ENCODE data around the gene GSC2. TPM values are rescaled to one million over a fixed set of nuclear protein-coding genes. Genes with fewer than 3 reads are reported as not detected.

GSC2 gene
- total and polyA plus RNA-seq, 9 of the 15 experiments (the other 6 are each of a cell fraction or from before 2014, with no cell fraction given) = not detected

DNA sequence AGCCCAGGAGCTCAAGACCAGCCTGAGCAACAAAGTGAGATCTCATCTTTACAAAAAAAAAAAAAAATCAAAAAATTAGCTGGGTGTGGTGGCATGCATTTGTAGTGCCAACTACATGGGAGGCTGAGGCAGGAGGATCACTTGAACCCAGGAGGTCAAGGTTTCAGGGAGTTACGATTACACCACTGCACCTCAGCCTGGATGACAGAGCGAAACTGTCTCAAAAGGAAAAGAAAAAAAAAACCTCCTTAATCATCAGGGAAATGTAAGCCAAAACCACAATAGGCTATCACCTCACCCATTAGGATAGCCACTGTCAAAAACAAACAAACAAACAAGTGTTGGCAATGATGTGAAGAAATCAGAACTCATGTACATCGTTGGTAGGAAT lies 41.3 kb downstream of the GSC2 start:
- Histone ChIP-seq H3K4me2 (ENCODE audit: insufficient read depth, low read length) (peak overlapping the region; percentile 65), H3K4me1 (replicated peaks in 1 of 2; ENCODE audit: control insufficient read depth in 2 of 2, insufficient read depth in 2 of 2, low read length in 2 of 2) (peaks cover 38 to 44% of the 10 kb centered on the region in 2 experiments), H3K27ac (ENCODE audit: extremely low read depth, low read depth, low read length) (peak overlapping the region; percentile 47), H3K79me2 (ENCODE audit: control insufficient read depth, insufficient read depth, low read length) (peaks cover 94% of the 10 kb centered on the region), H4K20me1 (replicated peaks; ENCODE audit: control insufficient read depth, insufficient read depth, low read length) (peaks cover 43% of the 10 kb centered on the region), H3K9ac (ENCODE audit: insufficient read depth in 1 of 2, low read depth in 2 of 2, low read length in 2 of 2) (peak overlapping the region in 1 of 2 experiments; percentile 25; a peak in 2 of 4 replicates), H2AFZ (ENCODE audit: low read depth, low read length) (no peak overlapping the region), H3K4me3 (no peak overlapping the region), H3K36me3 (ENCODE audit: control insufficient read depth, insufficient read depth, low read length) (peaks cover 31% of the 10 kb centered on the region), H3K9me1 (ENCODE audit: control insufficient read depth, insufficient read depth, low read length) (peaks cover 9% of the 10 kb centered on the region), H3K27me3 (ENCODE audit: control insufficient read depth in 2 of 2, insufficient read depth in 2 of 2, low read length in 2 of 2) (no peaks in the 10 kb centered on the region), H3K9me3 (replicated peaks; ENCODE audit: control insufficient read depth, insufficient read depth, low read depth, low read length) (no peaks in the 10 kb centered on the region)
- ChIA-PET POLR2A (interaction anchor here (6.0 kb wide), 1 partner anchor 10 kb away, joined by 67 read pairs; the partner anchor contains the start of gene DGCR2), CTCF (ENCODE audit: low intra/inter-chr PET ratio) (no interaction called here)
- FAIRE-seq (peak; percentile 44), ATAC-seq (no peak), DNase-seq (ENCODE audit: extremely low read depth in 1 of 4, low spot score in 3 of 4) (peak in 1 of 4 experiments; percentile 60)
- in situ Hi-C loops (cut with MboI) (no loop called here), intact Hi-C loops (cut with micrococcal nuclease) (loop anchor here (1.0 kb wide), 3 partner anchors 13 to 147 kb away; partner anchors contain the start of genes DGCR2 and ESS2)
- BruUV-seq (replicated peaks) = no TSS peak
- 62% methylated on average over 3 of the region's 3 CpGs for WGBS (ENCODE audit: insufficient coverage, low coverage, missing lambda C conversion rate)
- TF ChIP-seq GATAD2A (IDR thresholded peaks at IDR 0.05) (no peak), FOXP4 (CRISPR knock-in tag; IDR thresholded peaks at IDR 0.05; ENCODE audit: borderline replicate concordance) (peak; percentile 65), SIN3B (IDR thresholded peaks at IDR 0.05; ENCODE audit: low read depth) (no peak), MAFF (IDR thresholded peaks at IDR 0.05; ENCODE audit: low read length) (peak; percentile 58; the same call in 1 of the 2 replicates), MIER1 (IDR thresholded peaks at IDR 0.05; ENCODE audit: low read depth) (peak; percentile 75; the same call in 1 of the 2 replicates), PKNOX1 (IDR thresholded peaks at IDR 0.05) (peak; percentile 27; the same call in 1 of the 2 replicates), NCOA1 (IDR thresholded peaks at IDR 0.05; ENCODE audit: low read depth) (peak; percentile 65; the same call in 1 of the 2 replicates), ZNF3 (CRISPR knock-in tag; IDR thresholded peaks at IDR 0.05) (0 out of 2 replicates have a peak, but pooled peaks have one; percentile 6), ZNF668 (CRISPR knock-in tag; IDR thresholded peaks at IDR 0.05) (peak; percentile 10; the same call in 1 of the 2 replicates), RCOR1 (IDR thresholded peaks at IDR 0.05; ENCODE audit: borderline replicate concordance in 1 of 2, low read depth in 2 of 2, low read length in 2 of 2) (peak in 1 of 2 experiments; percentile 72; a peak in 1 of 4 replicates), NR2C2 (CRISPR knock-in tag; IDR thresholded peaks at IDR 0.05) (no peak), NR2C2 (tag; IDR thresholded peaks at IDR 0.05) (peak; percentile 49), USF2 (CRISPR knock-in tag; IDR thresholded peaks at IDR 0.05) (no peak), THRAP3 (IDR thresholded peaks at IDR 0.05; ENCODE audit: borderline replicate concordance) (peak; percentile 31; the same call in 1 of the 2 replicates)
- TF ChIP-seq, protein P1, sequence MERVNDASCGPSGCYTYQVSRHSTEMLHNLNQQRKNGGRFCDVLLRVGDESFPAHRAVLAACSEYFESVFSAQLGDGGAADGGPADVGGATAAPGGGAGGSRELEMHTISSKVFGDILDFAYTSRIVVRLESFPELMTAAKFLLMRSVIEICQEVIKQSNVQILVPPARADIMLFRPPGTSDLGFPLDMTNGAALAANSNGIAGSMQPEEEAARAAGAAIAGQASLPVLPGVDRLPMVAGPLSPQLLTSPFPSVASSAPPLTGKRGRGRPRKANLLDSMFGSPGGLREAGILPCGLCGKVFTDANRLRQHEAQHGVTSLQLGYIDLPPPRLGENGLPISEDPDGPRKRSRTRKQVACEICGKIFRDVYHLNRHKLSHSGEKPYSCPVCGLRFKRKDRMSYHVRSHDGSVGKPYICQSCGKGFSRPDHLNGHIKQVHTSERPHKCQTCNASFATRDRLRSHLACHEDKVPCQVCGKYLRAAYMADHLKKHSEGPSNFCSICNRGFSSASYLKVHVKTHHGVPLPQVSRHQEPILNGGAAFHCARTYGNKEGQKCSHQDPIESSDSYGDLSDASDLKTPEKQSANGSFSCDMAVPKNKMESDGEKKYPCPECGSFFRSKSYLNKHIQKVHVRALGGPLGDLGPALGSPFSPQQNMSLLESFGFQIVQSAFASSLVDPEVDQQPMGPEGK (CRISPR knock-in tag; IDR thresholded peaks at IDR 0.05; ENCODE audit: borderline replicate concordance) = no peak
- TF ChIP-seq, protein P2, sequence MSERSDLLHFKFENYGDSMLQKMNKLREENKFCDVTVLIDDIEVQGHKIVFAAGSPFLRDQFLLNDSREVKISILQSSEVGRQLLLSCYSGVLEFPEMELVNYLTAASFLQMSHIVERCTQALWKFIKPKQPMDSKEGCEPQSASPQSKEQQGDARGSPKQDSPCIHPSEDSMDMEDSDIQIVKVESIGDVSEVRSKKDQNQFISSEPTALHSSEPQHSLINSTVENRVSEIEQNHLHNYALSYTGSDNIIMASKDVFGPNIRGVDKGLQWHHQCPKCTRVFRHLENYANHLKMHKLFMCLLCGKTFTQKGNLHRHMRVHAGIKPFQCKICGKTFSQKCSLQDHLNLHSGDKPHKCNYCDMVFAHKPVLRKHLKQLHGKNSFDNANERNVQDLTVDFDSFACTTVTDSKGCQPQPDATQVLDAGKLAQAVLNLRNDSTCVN (CRISPR knock-in tag; IDR thresholded peaks at IDR 0.05) = 0 out of 2 replicates have a peak, but pooled peaks have one; percentile 69

Measured in K562 (cell line).